Left hindlimb (tissue), 1 donor: ENCODE results near the gene NUP205.
"Not testable (repeated sequence)": the region's sequence is repeated elsewhere in the genome, so short reads cannot be mapped to it uniquely, and the experiment has no call there.

Experiments used
- DNase-seq: peaks from one replicate; pipeline ENCODE4 v3.0.0-alpha.2; 2018

The NUP205 gene

DNA sequence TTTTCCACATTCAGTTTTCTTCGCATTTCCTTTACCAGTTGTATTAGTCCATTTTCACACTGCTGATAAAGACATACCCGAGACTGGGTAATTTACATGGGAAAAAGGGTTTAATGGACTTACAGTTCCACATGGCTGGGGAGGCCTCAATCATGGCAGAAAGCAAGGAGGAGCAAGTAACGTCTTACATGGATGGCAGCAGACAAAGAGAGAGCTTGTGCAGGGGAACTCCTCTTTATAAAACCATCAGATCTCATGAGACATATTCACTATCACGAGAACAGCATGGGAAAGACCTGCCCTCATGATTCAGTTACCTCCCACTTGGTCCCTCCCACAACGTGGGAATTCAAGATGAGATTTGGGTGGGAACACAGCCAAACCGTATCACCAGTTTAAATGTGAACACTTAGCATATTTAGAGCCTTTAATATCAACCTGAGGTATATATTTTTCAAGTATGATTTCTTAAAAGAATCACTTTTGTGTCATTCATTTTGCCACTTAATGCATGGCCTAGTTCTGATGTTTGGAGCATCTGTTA, 111.2 kb downstream of the NUP205 start:
- DNase-seq = not testable (repeated sequence)

DNA sequence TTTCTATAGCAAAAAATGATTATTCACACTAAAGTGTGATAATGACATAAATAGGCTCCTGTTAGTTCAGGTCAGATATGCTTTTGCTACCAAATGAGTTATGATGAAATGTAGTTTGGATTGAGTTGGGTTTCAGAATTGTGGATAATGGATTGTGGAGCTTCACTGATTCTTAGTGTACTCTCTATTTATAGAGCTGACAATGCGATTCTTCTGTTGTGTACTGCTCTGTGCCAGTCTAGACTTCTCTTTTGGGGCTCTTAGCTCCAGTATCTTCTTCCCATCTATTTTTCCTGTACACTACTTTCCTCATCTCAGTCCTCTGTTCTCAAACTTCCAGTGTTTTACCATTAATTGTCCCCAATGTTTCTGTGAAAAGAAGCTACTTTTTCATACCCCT, 112.1 kb downstream of the NUP205 start:
- no peak for DNase-seq

DNA sequence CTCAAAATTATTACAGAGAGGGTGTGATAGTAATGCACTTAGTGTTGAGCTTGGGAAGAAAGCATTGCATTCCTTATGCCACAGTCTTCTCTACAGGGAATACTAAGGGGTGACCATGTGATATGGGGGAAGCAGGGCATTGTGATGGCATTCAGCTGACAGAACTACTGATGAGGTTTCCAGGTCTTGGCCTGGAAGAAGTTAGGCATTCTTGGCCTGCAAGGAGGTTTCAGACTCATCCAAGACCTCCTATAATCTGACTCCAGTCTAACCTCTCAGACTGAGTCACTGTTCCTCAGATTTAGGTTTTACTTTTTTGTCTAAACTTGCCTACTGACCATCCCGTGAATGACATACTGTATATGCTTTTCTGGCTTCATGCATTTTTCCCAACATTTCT, 112.5 kb downstream of the NUP205 start:
- DNase-seq = no peak

DNA sequence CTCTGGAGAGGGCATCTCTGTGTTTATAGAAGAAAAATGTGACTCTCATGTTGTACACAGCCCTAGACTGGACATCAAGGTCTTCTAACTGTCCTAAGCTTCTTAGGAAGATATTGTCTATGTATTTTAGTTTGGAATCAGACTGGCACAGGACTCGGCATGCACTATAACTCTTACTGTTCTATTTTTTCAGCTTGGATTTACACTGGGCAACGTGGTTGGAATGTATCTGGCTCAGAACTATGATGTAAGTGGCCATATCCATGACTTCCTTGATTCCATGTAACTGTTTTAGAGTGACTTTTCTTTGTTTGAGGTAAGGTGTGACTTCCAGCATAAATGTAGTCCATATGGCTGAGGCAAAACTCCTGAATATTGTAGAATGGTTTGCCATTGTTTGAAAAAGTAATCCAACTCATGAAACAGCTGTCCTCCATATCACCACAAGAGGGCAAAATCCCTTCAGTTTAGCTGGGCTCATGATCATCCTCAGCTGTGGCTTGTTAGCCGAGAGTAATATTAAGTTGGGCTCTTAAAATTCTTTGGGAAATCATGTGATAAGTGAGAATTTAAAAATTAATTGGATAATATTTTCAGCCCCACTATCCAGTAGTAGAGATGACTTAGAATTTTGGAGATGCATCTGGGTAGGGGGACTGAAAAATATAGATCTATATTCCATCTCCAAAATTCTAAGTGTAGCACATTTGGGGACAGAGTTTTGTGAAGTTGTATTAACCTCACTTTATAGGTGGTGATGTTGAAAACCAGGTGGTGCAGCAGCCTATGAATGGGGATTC, 115.0 kb downstream of the NUP205 start:
- no peak for DNase-seq

DNA sequence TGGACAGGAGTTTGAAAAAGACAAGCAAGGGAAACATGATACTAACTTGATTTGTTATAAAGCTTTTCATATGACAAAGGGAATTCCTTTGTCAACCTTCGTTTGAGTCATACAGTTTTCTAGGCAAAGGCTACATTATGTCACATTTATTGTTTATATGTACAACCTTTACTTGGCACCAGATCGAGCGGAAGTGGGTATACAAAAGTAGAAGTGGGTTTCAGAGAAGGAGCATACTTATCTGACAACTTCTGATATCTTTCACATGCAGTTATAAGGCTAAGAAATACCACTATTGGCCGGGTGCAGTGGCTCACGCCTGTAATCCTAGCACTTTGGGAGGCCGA, 115.6 kb downstream of the NUP205 start:
- no peak for DNase-seq

DNA sequence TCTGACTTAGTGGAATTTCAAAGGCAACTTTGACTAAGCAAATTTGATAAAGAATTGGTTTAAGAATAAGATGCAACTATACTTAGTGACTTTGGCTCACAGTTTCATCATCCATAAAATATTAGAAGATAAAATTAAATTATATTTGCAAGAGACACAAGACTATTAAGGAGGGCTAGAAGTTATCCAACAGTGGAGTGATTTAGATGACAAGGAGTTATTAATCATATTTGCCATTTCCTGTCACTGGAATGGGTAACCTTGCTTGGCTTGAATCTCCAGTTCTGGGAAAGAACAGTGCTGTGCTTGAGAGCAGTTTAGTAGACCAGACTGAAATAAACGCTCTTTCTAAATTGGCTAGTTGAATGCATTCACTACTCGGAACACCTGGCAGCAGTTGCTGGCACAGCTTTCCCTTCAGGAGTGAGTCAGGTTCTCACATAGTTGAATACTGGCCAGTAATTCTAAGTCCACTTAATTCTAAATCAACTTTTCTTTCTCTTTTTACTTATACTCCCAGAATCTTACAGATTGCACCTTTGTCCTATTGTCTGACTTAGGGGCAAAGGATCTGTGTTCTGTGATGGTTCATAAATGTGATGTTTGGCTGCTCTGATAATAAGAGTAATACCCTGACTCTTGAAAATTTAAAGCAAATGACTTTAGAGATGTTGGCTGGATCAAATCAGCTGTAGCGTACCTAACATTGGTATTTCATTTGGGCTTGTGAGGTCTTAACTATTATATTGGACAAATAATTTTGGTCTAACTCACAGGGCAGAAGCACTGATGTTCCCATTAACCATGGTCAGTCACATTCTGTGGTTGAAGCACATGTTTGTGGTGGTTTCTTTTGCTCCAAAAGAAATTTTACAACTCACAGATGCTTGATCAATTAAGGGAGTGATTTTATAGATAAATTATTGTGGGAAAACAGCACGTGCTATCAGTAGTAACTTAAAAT, 121.2 kb downstream of the NUP205 start:
- DNase-seq = peak; percentile 74

DNA sequence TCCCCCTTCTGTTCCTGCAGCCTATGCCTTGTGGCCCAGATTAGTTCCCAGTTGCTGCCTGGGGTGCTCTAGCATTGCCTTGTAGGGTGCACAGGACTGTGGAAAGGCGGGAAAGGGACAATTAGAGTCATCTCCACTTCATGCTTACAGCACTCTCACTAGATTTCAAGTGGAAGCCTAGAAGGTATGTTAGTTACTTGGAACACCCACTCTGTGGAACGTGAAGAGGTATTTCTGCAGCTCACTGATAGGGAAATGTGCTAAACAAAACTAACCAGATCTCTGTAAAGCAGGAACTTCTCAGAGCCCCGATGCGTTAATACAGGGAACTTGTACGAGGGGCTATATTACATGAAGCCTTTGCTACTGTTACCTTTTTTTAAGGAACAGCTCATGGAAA, 124.0 kb downstream of the NUP205 start:
- DNase-seq = no peak

DNA sequence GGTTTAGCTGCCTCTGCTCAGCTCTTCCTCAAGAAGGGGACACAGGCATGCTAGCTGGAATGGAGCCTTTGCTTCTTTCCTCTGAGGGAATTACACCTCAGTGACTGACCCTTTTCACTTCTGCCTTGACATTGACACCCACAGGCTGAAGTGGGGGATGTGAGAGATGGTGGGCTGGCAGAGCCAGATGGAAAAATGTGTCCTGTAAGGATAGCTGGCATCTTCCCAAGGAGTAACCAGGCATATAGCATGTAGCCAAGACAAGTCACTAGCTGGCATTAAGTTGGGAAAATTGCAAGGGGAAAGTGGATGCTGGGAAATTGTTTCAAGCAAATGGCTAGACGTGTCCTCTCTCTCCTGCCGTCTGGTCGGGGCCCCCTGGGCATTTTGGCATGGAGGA, 124.5 kb downstream of the NUP205 start:
- no peak for DNase-seq

DNA sequence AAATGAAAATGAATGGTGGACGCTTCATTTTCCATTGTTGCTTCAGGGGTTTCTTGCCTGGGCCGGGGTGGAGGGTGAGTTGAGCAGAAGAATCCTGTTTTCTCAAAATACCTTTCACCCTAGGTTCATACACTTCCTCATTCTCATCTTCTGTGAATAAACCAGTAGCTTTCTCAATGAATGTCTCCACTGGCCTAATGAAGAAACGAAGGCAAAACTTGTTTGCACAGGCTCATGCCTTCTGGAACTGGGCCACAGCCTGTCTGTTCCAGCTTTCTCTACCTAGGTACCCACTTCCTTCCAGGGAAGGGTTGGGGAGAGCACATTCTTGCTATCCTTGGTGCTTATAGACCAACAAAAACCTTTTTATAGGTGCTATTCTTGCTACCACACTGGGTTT, 125.9 kb downstream of the NUP205 start:
- DNase-seq = no peak

DNA sequence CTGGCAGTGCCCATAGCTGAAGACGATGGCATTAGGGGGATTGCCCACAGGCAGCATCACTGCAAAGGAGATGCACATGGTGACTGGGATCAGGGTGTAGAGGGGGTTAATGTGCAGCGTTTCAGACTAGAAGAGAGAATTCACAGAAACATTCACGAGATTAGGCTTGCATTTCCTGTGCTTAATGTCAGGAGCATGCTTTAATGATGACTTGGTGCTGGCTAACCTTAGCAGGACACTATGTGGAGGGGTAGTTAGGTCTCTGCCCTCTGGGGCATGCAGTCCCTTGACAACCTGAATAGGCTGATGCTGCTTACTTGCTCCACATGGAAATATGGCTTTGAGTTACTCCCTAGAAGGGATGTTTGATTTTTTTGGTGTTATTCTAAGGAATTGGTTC, 126.4 kb downstream of the NUP205 start:
- DNase-seq = no peak

DNA sequence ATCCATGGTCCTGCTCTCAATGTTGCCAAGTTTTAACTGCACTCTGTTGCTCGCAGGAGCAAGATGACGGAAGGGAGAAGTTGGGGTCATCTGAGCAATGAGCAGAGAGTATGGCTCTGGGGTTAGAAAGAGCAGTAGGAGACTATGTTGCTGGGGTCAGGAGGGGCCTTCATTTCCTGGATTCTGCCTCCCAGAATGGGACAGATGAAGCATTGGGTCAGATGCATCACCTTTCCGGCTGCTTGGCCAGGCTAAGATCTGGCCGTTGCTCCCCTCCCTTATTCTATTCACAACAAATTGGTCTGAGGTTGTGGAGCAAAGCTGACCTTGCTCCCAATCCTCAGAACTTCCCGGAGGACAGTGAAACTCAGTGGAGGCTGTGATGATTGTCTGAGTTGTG, 127.0 kb downstream of the NUP205 start:
- DNase-seq = no peak

DNA sequence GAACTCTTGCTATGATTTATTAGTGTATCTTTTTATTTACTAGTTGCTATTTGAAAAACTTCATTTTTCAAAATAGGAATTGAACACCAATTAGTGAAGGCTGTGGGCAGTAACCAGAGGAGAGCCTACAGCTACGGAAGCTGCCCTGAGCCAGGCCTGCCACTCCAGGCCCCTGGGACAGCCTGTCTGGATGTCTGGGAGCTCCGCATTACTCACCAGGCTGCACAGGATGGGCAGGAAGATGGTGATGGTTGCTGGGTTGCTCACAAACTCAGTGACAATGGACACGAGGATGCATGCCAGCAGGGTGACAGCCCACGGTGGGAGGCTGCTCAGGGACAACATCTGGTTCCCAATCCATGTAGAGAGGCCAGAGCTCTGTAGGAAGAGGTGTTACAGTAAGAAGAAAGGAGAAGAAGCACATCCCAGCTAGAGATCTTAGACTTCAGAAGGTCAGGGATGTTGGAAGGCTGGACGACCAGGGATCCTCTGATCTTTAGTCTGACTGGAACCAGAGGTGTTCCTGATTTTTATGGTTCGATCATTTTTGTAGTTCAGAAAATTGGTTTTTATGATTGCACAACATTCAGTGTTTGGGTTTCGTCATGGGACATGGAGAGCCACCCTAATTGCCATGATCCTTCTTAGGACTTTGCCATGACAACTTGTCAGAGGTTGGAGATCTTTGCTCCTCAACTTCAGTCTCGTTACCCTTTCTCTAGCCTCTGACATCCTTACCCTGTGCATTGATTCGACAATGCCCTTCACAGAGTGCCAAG, 127.8 kb downstream of the NUP205 start:
- DNase-seq = no peak

DNA sequence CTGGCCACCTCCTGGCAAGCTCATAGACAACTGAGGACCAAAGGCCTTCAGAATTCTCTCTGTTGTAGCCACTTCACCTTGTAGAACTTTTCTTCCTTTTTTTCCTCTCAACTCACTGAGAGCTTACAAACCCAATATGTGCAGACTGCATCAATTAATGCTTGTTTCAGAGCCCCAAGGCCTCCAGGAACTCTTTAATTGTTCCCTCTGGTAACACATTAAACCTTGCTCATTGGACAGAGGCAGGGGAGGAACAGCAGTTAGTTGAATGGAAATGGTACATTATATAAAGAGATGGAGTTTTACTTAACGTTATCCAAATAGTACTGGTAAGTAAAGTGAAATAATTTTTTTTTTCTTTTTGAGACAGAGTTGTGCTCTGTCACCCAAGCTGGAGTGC, 129.7 kb downstream of the NUP205 start:
- no peak for DNase-seq

DNA sequence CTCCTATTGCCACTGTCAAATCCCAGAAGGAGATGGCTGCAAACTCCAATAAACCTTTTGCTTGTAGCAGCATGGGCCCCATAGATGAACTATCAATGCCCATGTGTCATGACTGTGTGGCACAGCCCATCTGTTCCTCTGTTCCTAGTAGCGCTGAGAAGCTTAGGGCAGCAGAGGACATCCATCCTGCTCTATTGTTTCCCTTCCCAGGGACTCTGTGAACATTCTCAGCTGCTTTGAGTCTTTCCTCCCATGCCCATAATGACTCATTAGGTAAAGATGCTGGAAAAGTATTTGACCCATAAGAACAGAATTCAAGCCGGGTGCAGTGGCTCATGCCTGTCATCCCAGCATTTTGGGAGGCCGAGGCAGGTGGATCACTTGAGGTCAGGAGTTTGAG, 132.8 kb downstream of the NUP205 start:
- no peak for DNase-seq

DNA sequence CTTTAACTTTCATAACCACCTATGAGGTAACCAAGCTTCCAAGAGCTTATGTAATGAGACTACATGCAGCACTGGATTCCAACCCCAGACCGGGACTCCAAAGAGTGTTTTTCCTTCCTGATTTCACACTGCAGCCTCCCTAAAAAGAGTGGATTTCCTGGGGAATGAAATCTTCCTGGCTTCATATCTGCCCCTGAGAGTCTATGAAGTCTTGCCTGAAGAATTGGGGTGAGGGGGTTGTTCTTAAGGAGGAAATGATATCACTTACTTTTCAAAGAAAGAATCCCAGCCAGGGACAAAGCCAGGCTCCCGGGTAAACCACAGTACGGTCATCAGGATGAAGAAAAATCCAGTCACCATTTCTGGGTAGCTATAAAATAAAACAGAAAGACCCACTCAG, 134.3 kb downstream of the NUP205 start:
- DNase-seq = no peak

DNA sequence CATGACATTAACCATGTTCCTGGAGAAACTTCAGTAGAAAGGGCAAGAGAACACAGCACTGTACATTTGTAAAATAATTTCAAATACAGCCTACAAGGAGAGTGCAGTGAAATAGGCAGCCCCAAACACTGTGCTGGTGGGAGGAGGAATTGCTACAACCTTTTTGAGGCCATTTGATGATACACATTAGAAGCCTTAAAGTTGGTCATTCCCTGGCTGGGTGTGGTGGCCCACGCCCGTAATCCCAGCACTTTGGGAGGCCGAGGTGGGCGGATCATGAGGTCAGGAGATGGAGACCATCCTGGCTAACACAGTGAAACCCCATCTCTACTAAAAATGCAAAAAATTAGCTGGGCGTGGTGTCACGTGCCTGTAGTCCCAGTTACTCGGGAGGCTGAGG, 134.9 kb downstream of the NUP205 start:
- DNase-seq = not testable (repeated sequence)

DNA sequence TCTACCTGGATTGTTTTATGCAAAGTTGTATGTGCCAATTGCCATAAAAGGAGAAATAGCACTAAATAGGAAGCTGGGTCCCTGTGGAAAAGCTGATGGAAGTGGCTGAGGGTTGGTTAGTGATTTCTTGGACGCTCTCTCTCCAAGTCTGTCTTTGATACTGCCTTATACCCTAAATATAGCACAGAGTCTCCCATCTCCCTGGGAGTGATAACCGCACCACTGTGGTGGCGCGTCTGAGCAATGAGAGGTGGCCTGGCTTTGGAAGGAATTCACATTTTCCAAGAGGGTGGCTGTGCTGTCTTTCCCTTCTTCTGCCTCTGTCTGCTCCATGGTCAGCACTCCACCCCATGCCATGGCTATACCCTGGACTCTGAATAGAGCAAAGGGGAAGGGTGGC, 135.8 kb downstream of the NUP205 start:
- no peak for DNase-seq

DNA sequence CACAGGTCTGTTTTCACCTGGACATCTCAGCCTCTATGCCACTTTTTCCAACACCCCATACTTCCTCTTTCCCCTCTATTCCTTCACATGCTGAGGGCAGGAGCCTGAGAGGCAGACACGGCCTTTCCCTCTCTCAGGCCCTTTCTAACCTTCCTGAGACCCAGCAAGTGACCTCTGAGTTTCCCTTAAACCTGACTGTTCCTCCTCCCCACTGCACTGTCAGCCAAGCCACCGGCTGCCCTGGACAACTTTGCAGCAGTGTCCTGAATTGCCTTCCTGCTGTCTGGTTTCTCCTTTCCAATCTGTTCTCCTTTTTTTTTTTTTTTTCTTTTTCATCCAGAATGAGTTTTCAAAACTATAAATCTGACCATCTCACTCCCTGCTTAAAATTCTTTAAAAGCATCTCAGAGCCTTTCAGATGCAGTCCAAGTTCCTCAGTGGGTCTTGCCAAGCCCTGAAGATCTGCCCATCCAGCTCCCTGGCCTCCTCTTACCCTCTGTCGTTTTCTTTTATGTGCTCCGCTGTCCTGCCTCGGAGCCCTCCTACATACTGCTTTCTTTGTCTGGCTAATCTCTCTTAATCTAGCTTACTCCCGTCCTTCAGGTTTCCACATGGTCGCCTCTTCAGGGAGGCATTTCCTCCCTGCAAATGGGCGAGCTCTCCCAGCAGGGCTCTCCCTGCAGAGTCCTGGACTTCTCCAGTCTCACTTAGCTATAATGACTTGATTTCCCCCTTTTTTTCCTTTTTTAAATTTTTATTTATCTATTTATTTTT, 139.7 kb downstream of the NUP205 start:
- no peak for DNase-seq
